Measurements from ENCODE around the gene SRC. TPM values are rescaled to one million over a fixed set of nuclear protein-coding genes. Genes with fewer than 3 reads are reported as not detected.

SRC gene
- total and polyA plus RNA-seq, 2 experiments from 2014 or later, result 8.0 to 25.9 TPM

- H3K27ac ChIP-seq (ENCODE audit: low read depth), result no peak overlapping the region
- TF ChIP-seq REST (IDR thresholded peaks at IDR 0.05; ENCODE audit: unreplicated experiment), result no peak
- no peak for TF ChIP-seq ZNF331 (CRISPR knock-in tag; IDR thresholded peaks at IDR 0.05; ENCODE audit: low read depth)
- no peak for TF ChIP-seq ZNF462 (CRISPR knock-in tag; IDR thresholded peaks at IDR 0.05)
- no peak for TF ChIP-seq NANOG (IDR thresholded peaks at IDR 0.05; ENCODE audit: borderline replicate concordance)
- TF ChIP-seq ZNF114 (CRISPR knock-in tag; IDR thresholded peaks at IDR 0.05), result no peak
- TF ChIP-seq EZH2phosphoT487 (IDR thresholded peaks at IDR 0.05; ENCODE audit: unreplicated experiment), result no peak
- TF ChIP-seq JUNB (IDR thresholded peaks at IDR 0.05; ENCODE audit: unreplicated experiment), result no peak
- TF ChIP-seq CTCF (conservative IDR thresholded peaks at IDR 0.05; ENCODE audit: low read depth in 2 of 2), result no peak
- no peak for TF ChIP-seq POLR2AphosphoS5 (IDR thresholded peaks at IDR 0.05; ENCODE audit: low read depth)
- TF ChIP-seq EZH2 (IDR thresholded peaks at IDR 0.05; ENCODE audit: low read depth, unreplicated experiment), result no peak
- TF ChIP-seq CREB1 (CRISPR knock-in tag; IDR thresholded peaks at IDR 0.05; ENCODE audit: low read depth), result no peak
- TF ChIP-seq ETS1 (IDR thresholded peaks at IDR 0.05), result no peak
- TF ChIP-seq STAT1 (IDR thresholded peaks at IDR 0.05; ENCODE audit: unreplicated experiment), result no peak
- H3K4me2 ChIP-seq, result no peak overlapping the region
- peaks cover 24% of the 10 kb centered on the region for H3K4me1 ChIP-seq (ENCODE audit: insufficient read depth)
- H3F3A ChIP-seq (replicated peaks; ENCODE audit: low read depth), result 0 out of 2 replicates have a peak, but pooled peaks cover 19% of the 10 kb centered on the region
- DNase-seq (ENCODE audit: low spot score) (no peak), ATAC-seq (no peak)
- no peak overlapping the region for H3K4me3 ChIP-seq
- H4K20me1 ChIP-seq (replicated peaks; ENCODE audit: insufficient read depth), result no peaks in the 10 kb centered on the region
- no peaks in the 10 kb centered on the region for H3K9me2 ChIP-seq (ENCODE audit: insufficient read depth)
- H2AFZ ChIP-seq, result no peak overlapping the region
- peaks cover 3% of the 10 kb centered on the region; the same call in 1 of the 2 replicates for H3K27me3 ChIP-seq (ENCODE audit: insufficient read depth)
- Mint-ChIP-seq H3K4me1 (peaks cover 34% of the 10 kb centered on the region), H3K9me3 (no peaks in the 10 kb centered on the region), H3K36me3 (ENCODE audit: low read depth) (peaks cover 18% of the 10 kb centered on the region; the same call in 2 of the 3 replicates), H3K27ac (no peak overlapping the region), H3K4me3 (no peak overlapping the region), H3K27me3 (ENCODE audit: insufficient read depth, low read depth, poor library complexity) (peaks cover 28% of the 10 kb centered on the region)
- no peaks in the 10 kb centered on the region for H3K79me2 ChIP-seq (replicated peaks; ENCODE audit: insufficient read depth)
- no peaks in the 10 kb centered on the region for H3K36me3 ChIP-seq (ENCODE audit: insufficient read depth)
Measured at GRCh38 chr20:37404461-37404890, 58.5 kb downstream of the SRC start.
